OCI-LY3 (cell line): ENCODE data around the gene FOXK2.

Experiments used
- CTCF ChIP-seq: fragments of 200-600, 300-600 bp; sonication (generic); IDR thresholded peaks from 2 replicates; pipeline ENCODE4 v1.5.1; 2014; ENCODE audit warnings: antibody characterized with exemption, low read length, low read depth
- EZH2phosphoT487 ChIP-seq: fragments of 200-600 bp; shearing (Covaris generic); IDR thresholded peaks from 2 replicates; pipeline ENCODE4 v1.6.1; 2018; ENCODE audit warnings: antibody characterized with exemption, mixed run types, low read depth

- no peak for TF ChIP-seq CTCF
- TF ChIP-seq EZH2phosphoT487: no peak
Observed at GRCh38 chr17:82608816-82609215, 89.3 kb downstream of the FOXK2 start.
